Amygdala (tissue), 56 donors: Measurements from ENCODE around the gene ITPKC.
A peak's percentile ranks its signal among the peaks of the same experiment; 100 is the strongest.

Experiments used
- DNase-seq, 56 donors: peaks; one replicate each; lab custom pipeline; 2025; lab: John Stamatoyannopoulos, UW

The ITPKC gene

GRCh38 chr19:40716482-40717324, at the start of gene ITPKC, which contains the start of gene COQ8B:
TSS of gene ITPKC (plus strand) at chr19:40717112. CDS start at chr19:40717136, 24 bp downstream.
TSS of gene COQ8B (minus strand) at chr19:40716886. CDS start at chr19:40714632, 2,254 bp downstream.
- peak; percentile 79 to 100 (median 98) for DNase-seq

GRCh38 chr19:40667602-40668001, 49.3 kb upstream of the ITPKC start:
- no peak for DNase-seq

GRCh38 chr19:40668991-40669614, 47.8 kb upstream of the ITPKC start:
- no peak for DNase-seq

- peak in 26 of 56 donors; percentile 13 to 76 (median 43) for DNase-seq
These were observed 45.5 kb upstream of the ITPKC start for GRCh38 chr19:40671404-40671803.

DNA sequence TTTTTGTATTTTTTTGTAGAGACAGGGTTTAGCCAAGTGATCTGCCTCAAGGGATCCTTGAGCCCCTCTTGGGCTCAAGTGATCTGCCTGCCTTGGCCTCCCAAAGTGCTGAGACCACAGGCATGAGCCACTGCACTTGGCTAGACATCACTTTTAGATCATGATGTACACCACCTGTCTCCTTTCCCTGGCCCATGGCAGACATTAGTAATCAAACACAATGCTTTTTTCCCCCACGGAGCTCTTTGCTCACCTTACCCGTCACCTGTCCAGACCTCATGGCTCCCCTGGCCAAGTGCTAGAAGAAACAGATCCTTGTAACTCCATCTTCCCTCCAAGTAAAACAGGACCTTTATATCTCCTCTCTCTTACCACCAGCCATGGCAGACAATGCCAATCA, 44.9 kb upstream of the ITPKC start:
- DNase-seq: no peak

DNA sequence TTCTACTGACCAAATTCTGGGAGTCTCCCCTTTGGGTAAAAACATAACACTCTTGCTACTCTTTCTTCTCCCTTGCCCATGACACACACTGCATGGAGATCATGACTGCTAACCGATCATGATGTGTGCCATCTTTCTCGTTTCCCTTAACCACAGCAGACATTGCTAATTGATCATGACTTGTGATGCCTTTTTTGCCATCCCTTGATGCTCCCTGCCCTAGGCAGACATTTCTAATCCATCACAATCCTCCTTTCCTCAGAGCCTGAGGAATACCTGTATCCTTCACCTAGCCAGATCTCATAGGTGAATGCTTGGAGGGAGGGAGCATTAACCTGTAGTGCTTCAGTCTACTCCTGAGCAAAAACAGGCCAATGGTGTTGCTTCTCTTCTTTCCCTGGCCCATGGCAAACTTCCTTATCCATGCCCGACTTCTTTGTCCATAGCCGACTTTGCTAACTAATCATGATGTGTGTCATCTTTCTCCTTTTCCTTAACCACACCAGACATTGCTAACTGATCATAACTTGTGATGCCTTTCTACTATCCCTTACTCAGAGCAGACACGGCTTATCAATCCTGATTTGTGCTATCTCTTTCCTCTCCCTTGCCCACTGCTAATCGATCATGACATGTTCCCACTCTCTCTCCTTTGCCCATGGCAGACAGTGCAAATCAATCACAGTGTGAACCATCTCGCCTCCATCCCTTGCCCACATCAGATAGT, 44.2 kb upstream of the ITPKC start:
- DNase-seq: no peak

- DNase-seq: no peak
These were observed 43.5 kb upstream of the ITPKC start for GRCh38 chr19:40673397-40673796.

GRCh38 chr19:40674291-40674690, 42.6 kb upstream of the ITPKC start:
- DNase-seq: no peak

- no peak for DNase-seq
These were observed 39.8 kb upstream of the ITPKC start for GRCh38 chr19:40677156-40677555.

GRCh38 chr19:40681039-40681438, 35.9 kb upstream of the ITPKC start:
- DNase-seq: no peak

GRCh38 chr19:40682431-40682964, 34.4 kb upstream of the ITPKC start:
- DNase-seq: no peak

GRCh38 chr19:40683437-40683836, 33.5 kb upstream of the ITPKC start:
- no peak for DNase-seq

GRCh38 chr19:40684280-40684679, 32.6 kb upstream of the ITPKC start:
- no peak for DNase-seq

GRCh38 chr19:40685016-40685526, 31.8 kb upstream of the ITPKC start:
- no peak for DNase-seq

DNA sequence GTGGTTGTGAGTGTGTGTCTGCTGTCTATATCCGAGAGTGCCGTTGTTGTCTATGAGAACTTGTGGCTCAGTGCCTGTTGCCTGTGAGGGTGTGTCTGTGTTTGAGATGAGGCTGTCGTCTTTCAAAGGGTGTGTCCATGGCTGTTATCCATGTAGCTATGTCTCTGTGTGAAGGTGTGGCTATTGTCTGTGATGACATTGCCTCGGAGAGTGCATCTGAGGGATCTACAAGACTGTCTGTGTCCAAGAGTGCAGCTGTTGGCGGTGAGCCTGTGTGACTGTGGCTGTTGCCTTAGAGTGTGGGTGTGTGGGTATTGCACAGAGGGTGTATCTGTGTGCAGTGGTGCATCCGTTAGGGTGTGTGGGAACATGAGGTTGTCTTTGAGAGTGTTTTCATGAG, 31.3 kb upstream of the ITPKC start:
- no peak for DNase-seq

GRCh38 chr19:40686882-40687524, 29.9 kb upstream of the ITPKC start:
- DNase-seq: no peak

GRCh38 chr19:40687525-40688016, 29.3 kb upstream of the ITPKC start:
- DNase-seq: peak in 14 of 56 donors; percentile 10 to 47 (median 28)

DNA sequence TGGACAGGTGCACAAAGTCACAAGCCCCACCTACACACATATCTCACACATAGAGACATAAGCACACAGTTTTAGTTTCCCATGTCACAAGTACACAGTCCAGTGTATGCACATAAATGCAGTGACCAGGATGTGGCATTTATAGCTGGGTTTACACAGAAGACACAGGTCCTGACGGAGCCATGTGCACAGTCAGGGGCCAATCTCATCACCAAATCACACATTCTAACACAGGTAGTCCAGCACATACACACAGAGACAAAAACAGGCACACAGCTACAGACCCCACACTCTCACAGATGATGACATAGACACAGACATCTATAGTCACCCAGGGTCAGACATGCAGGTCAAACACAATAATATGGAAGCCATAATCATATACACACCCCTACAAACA, 28.6 kb upstream of the ITPKC start:
- no peak for DNase-seq

DNA sequence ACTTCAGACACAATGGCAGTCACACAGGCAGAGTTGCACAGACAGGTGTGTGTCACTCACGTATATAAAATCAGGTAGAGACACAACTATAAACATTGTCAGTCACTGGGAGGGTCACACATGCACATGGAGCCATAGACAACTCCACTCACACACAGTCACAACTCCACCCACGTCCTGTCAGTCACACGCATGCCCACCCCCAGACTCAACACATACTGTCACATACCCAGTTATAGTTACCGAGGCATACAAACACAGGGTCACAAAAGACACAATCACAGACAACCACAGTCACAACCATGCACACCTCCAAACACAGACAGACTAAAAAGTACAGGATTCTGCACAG, 27.9 kb upstream of the ITPKC start:
- DNase-seq: no peak
